ENCODE results near the gene MIEF2. TPM values are rescaled to one million over a fixed set of nuclear protein-coding genes. Genes with fewer than 3 reads are reported as not detected.

The MIEF2 gene
- total and polyA plus RNA-seq, 2 experiments from 2014 or later, result 8.8 to 26.4 TPM

- Histone ChIP-seq H3K36me3 (ENCODE audit: low read depth) (peaks cover 32% of the 10 kb centered on the region), H3K9me3 (ENCODE audit: low read depth) (no peaks in the 10 kb centered on the region), H3K27me3 (replicated peaks; ENCODE audit: insufficient read depth) (no peaks in the 10 kb centered on the region), H4K20me1 (ENCODE audit: insufficient read depth) (no peaks in the 10 kb centered on the region), H3K79me2 (ENCODE audit: insufficient read depth) (peaks cover 44% of the 10 kb centered on the region), H3K4me3 (no peak overlapping the region), H3K9ac (no peak overlapping the region), H2AFZ (no peak overlapping the region), H3K9me2 (ENCODE audit: insufficient read depth) (no peaks in the 10 kb centered on the region), H3K27ac (no peak overlapping the region), H3K4me1 (ENCODE audit: insufficient read depth) (peaks cover 16% of the 10 kb centered on the region), H3F3A (ENCODE audit: insufficient read depth) (0 out of 2 replicates have a peak, but pooled peaks cover 6% of the 10 kb centered on the region), H3K4me2 (ENCODE audit: unreplicated experiment) (no peak overlapping the region)
- in situ Hi-C loops (cut with MboI), result no loop called here
- no peak for DNase-seq
- whole genome bisulfite sequencing, 2 experiments (ENCODE audit: low coverage in 1 of 2, low lambda C conversion rate in 2 of 2, missing lambda C conversion rate in 2 of 2), result 97 to 100% methylated on average over 8 of the region's 8 CpGs
- TF ChIP-seq EZH2 (IDR thresholded peaks at IDR 0.05; ENCODE audit: insufficient read depth, poor library complexity, severe bottlenecking) (no peak), EZH2phosphoT487 (IDR thresholded peaks at IDR 0.05; ENCODE audit: insufficient read depth, low read depth) (no peak)
Measured at GRCh38 chr17:18254888-18255649, 5.4 kb upstream of the MIEF2 start.

- Histone ChIP-seq H3K79me2 (ENCODE audit: insufficient read depth) (peaks cover 45% of the 10 kb centered on the region), H3K36me3 (ENCODE audit: low read depth) (peaks cover 25% of the 10 kb centered on the region), H3K4me2 (ENCODE audit: unreplicated experiment) (no peak overlapping the region), H3K9me2 (ENCODE audit: insufficient read depth) (no peaks in the 10 kb centered on the region), H3K4me3 (no peak overlapping the region), H3K27me3 (replicated peaks; ENCODE audit: insufficient read depth) (no peaks in the 10 kb centered on the region), H3K9me3 (ENCODE audit: low read depth) (no peaks in the 10 kb centered on the region), H3F3A (ENCODE audit: insufficient read depth) (0 out of 2 replicates have a peak, but pooled peaks cover 6% of the 10 kb centered on the region), H3K27ac (no peak overlapping the region), H4K20me1 (ENCODE audit: insufficient read depth) (no peaks in the 10 kb centered on the region), H3K4me1 (ENCODE audit: insufficient read depth) (peaks cover 19% of the 10 kb centered on the region), H3K9ac (no peak overlapping the region; the same call in 1 of the 2 replicates), H2AFZ (no peak overlapping the region)
- DNase-seq, result no peak
- TF ChIP-seq EZH2phosphoT487 (IDR thresholded peaks at IDR 0.05; ENCODE audit: insufficient read depth, low read depth) (no peak), EZH2 (IDR thresholded peaks at IDR 0.05; ENCODE audit: insufficient read depth, poor library complexity, severe bottlenecking) (no peak)
- in situ Hi-C loops (cut with MboI), result no loop called here
- 79 to 97% methylated on average over 4 to 11 of the region's 11 CpGs for WGBS, 2 experiments (ENCODE audit: low coverage in 1 of 2, low lambda C conversion rate in 2 of 2, missing lambda C conversion rate in 2 of 2)
Measured at GRCh38 chr17:18256351-18256750, 4.1 kb upstream of the MIEF2 start.

DNA sequence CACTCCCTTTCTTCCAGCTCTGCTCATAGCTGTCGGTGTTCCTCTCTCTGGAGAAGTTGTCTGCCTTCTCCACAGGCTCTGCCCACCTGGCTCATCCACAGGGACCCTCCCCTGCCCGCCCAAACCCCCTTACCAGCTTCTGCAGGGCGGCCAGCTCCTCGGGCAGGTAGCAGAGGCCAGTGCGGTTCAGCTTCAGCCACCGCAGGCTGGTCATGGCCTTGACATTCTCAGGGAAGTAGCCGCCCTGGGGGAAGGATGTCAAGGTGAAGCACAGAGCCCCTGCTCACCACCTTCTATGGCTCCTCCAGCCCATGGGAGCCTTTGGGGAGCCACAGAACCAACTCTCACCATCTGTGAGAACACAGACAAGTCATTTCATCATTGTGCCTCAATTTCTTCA is 3.7 kb upstream of the MIEF2 start:
- WGBS, 2 experiments (ENCODE audit: low coverage in 1 of 2, low lambda C conversion rate in 2 of 2, missing lambda C conversion rate in 2 of 2), result 83 to 86% methylated on average over 7 of the region's 7 CpGs
- Histone ChIP-seq H3K4me3 (peak overlapping the region; percentile 97; the same call in 1 of the 2 replicates), H3K36me3 (ENCODE audit: low read depth) (peaks cover 25% of the 10 kb centered on the region), H3K4me2 (ENCODE audit: unreplicated experiment) (peak overlapping the region; percentile 86), H4K20me1 (ENCODE audit: insufficient read depth) (no peaks in the 10 kb centered on the region), H2AFZ (no peak overlapping the region), H3F3A (ENCODE audit: insufficient read depth) (0 out of 2 replicates have a peak, but pooled peaks cover 6% of the 10 kb centered on the region), H3K9me2 (ENCODE audit: insufficient read depth) (no peaks in the 10 kb centered on the region), H3K9ac (peak overlapping the region; percentile 98), H3K27me3 (replicated peaks; ENCODE audit: insufficient read depth) (no peaks in the 10 kb centered on the region), H3K9me3 (ENCODE audit: low read depth) (no peaks in the 10 kb centered on the region), H3K79me2 (ENCODE audit: insufficient read depth) (peaks cover 49% of the 10 kb centered on the region), H3K4me1 (ENCODE audit: insufficient read depth) (peaks cover 23% of the 10 kb centered on the region), H3K27ac (no peak overlapping the region)
- in situ Hi-C loops (cut with MboI), result no loop called here
- no peak for TF ChIP-seq EZH2 (IDR thresholded peaks at IDR 0.05; ENCODE audit: insufficient read depth, poor library complexity, severe bottlenecking)
- no peak for TF ChIP-seq EZH2phosphoT487 (IDR thresholded peaks at IDR 0.05; ENCODE audit: insufficient read depth, low read depth)
- DNase-seq, result no peak

GRCh38 chr17:18257268-18257981 is 3.0 kb upstream of the MIEF2 start:
- Histone ChIP-seq H3K4me1 (ENCODE audit: insufficient read depth) (peaks cover 26% of the 10 kb centered on the region), H3K9me2 (ENCODE audit: insufficient read depth) (no peaks in the 10 kb centered on the region), H3K27ac (peak overlapping the region; percentile 96), H3K4me3 (peak overlapping the region; percentile 97), H3K4me2 (ENCODE audit: unreplicated experiment) (peak overlapping the region; percentile 86), H3K27me3 (replicated peaks; ENCODE audit: insufficient read depth) (no peaks in the 10 kb centered on the region), H3F3A (ENCODE audit: insufficient read depth) (0 out of 2 replicates have a peak, but pooled peaks cover 6% of the 10 kb centered on the region), H3K9ac (peak overlapping the region; percentile 98), H2AFZ (peak overlapping the region; percentile 88), H3K9me3 (ENCODE audit: low read depth) (no peaks in the 10 kb centered on the region), H4K20me1 (ENCODE audit: insufficient read depth) (no peaks in the 10 kb centered on the region), H3K36me3 (ENCODE audit: low read depth) (peaks cover 25% of the 10 kb centered on the region), H3K79me2 (ENCODE audit: insufficient read depth) (peaks cover 55% of the 10 kb centered on the region)
- TF ChIP-seq EZH2 (IDR thresholded peaks at IDR 0.05; ENCODE audit: insufficient read depth, poor library complexity, severe bottlenecking) (no peak), EZH2phosphoT487 (IDR thresholded peaks at IDR 0.05; ENCODE audit: insufficient read depth, low read depth) (no peak)
- in situ Hi-C loops (cut with MboI), result no loop called here
- DNase-seq, result peak; percentile 82
- WGBS, 2 experiments (ENCODE audit: low coverage in 1 of 2, low lambda C conversion rate in 2 of 2, missing lambda C conversion rate in 2 of 2), result 29% methylated on average over 16 to 18 of the region's 18 CpGs

Data from GM23248 (cell line).